ENCODE results near the gene ELAVL1. TPM values are rescaled to one million over a fixed set of nuclear protein-coding genes. Genes with fewer than 3 reads are reported as not detected.
A peak's percentile ranks its signal among the peaks of the same experiment; 100 is the strongest.
"Not testable (repeated sequence)": the region's sequence is repeated elsewhere in the genome, so short reads cannot be mapped to it uniquely, and the experiment has no call there.

The ELAVL1 gene
- polyA plus RNA-seq, 3 donors: 75.1 to 92.8 (median 81.6) TPM

- no peak for DNase-seq (ENCODE audit: low read depth in 3 of 3, low spot score in 2 of 3)
Observed at GRCh38 chr19:7926021-7926726, 79.3 kb downstream of the ELAVL1 start, which contains the start of gene CTXN1. Gene CTXN1 (minus strand): TSS chr19:7926135. CDS start chr19:7925538, 597 bp downstream.

GRCh38 chr19:7925171-7925851, 80.1 kb downstream of the ELAVL1 start:
- DNase-seq (ENCODE audit: low read depth in 3 of 3, low spot score in 2 of 3): peak; percentile 61 to 72 (median 70)

GRCh38 chr19:7924651-7925170, 80.7 kb downstream of the ELAVL1 start:
- DNase-seq (ENCODE audit: low read depth in 3 of 3, low spot score in 2 of 3): no peak

GRCh38 chr19:7924241-7924640, 81.2 kb downstream of the ELAVL1 start:
- no peak for DNase-seq (ENCODE audit: low read depth in 3 of 3, low spot score in 2 of 3)

- no peak for DNase-seq (ENCODE audit: low read depth in 3 of 3, low spot score in 2 of 3)
Observed at GRCh38 chr19:7923295-7924191, 81.9 kb downstream of the ELAVL1 start.

- DNase-seq (ENCODE audit: low read depth in 3 of 3, low spot score in 2 of 3): no peak
Observed at GRCh38 chr19:7922836-7923195, 82.6 kb downstream of the ELAVL1 start.

- no peak for DNase-seq (ENCODE audit: low read depth in 3 of 3, low spot score in 2 of 3)
Observed at GRCh38 chr19:7921967-7922835, 83.2 kb downstream of the ELAVL1 start.

DNA sequence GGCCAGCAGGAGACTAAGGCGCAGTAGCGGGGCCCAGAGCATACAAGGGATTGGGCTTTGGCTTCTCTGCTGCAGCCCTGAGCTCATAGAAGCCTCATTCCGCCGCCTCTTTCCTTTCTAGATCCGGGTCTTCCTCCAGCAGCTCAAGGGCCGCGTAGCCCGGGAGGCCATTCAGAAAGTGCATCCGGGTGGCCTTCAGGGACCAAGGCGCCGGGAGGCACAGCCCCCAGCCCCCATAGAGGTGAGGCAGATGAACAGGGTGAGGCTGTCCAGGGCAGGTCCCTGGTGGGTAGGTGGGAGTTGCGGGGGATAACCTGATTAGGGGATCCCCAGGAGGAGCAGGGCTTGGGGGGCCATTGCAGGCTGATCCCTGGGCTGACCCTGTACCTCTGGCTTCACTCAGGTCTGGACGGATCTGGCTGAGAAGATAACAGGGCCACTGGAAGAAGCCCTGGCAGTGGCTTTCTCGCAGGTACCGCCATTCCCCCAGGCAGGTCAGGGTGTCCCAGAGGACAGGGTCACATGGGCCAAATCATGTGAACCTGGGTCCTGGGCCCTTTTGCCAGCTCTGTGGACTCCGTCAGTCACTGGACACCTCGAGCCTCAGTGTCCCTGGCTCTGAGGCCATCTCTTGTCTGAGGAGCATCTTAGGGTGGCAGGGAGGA, 84.0 kb downstream of the ELAVL1 start:
- no peak for DNase-seq (ENCODE audit: low read depth in 3 of 3, low spot score in 2 of 3)

DNA sequence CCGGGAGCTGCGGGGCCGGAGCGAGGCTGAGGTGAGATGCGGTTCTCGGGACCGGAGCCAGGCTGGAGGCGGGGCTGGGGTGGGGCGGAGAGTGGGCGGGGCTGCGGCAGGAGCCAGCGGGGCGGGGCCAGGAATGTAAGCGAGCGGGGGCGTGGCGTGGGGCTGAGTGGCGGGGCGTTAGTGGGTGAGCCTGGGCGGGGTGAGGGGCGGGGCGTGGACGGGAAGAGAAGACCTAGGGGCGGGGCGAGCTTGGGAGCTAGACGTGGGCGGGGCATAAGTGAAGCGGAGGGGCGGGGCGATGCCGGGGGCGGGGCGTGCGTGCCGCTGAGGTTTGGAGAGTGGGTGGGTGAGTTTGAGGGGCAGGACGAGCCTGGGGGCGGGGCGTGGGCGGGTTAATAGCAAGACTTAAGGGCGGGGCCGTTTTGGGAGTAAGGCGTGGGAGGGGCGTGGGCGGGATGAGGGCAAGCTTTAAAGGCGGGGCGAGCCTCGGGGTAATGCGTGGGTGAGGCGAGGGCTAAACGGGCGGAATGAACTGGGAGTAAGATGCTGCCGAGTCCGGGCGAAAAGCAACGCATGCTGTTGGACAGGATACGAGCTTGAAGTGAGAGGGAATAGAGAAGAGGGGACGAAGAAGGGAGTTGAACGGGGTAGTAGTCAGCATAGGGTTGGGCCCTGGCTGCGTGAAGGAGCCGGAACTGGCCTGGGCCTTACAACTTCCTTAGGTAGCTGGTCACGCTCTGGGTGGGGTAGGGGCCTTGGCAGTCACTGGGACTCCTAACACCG, 84.7 kb downstream of the ELAVL1 start:
- DNase-seq (ENCODE audit: low read depth in 3 of 3, low spot score in 2 of 3): peak; percentile 64 to 90 (median 90)

DNA sequence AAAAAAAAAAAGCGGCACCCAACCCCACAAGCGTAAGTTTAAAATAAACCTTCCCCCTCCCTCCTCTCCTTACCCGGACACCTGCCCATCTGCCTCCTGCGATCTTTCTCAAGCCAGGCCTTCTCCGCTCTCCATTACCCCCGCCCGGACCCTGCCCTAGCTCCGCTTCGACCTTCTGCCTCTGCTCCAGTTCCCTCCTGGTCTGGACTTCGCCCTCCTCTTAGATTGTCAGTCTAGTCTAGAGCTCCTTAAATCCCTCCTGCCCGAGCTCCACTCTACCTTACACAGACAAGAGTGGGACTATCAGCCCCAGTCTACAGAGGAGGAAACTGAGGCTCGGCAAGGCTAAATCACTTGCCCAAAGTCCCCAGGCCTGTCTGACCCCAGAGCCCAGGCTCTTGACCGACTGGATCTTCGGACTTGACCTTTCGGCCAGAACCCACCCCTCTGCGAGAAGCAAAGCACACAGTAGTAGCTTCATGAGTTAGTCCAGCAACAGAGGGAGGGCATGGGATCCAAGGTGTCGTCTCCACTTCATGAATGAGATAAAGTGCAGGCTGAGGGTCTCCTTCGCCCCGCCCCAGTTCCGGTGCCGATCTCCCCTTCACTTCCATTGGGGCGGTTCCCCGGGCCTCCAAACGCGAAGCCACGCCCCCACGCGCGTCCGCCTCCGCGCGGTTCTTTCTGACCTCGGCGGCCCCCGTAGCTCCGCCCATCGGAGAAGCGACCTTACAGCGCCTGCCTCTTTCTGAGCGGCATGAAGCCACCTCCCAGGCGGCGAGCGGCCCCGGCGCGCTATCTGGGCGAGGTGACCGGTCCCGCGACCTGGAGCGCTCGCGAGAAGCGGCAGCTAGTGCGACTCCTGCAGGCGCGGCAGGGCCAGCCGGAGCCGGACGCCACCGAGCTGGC, 85.6 kb downstream of the ELAVL1 start, which contains the start of gene SNAPC2:
TSS of gene SNAPC2 (plus strand) at position 729 of the 909 bp plus-strand sequence. CDS start at position 758, 29 bp downstream.
- peak; percentile 84 to 90 (median 88) for DNase-seq (ENCODE audit: low read depth in 3 of 3, low spot score in 2 of 3)

DNA sequence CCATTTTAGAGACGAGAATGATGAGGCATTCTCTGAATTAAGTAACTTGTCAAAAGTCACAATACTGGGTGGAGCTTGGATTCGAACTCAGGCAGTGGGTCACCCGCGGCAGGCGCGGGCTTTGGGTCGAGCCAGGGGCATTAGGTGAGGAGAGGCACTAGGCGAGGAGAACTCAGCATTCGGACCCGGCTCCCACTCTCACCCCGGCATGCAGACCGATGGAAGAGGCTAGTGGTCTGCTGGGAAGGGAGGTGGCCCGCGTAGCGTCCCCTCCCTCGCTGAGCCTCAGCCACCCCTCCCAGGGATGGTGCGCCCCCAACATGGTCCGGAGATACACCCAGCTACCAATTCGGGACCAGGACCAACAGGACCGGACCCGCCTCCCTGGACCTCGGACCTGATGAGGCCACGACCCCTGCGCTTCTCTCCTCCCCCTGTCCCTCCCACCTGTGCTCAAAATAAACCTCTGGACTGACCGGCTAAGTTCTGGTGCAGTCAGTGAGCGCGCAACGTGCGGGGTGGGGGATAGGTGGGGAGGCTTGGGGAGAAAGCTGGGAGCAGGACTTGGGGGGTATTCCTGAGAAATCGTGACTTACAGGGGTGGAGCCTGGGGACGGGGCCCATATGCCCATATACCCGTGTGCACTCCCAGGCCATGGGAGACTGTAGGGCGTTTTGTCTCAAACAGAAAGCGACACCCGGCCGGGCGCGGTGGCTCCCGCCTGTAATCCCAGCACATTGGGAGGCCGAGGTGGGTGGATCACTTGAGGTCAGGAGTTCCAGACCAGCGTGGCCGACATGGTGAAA, 86.6 kb downstream of the ELAVL1 start:
- no peak for DNase-seq (ENCODE audit: low read depth in 3 of 3, low spot score in 2 of 3)

- not testable (repeated sequence) for DNase-seq (ENCODE audit: low read depth in 3 of 3, low spot score in 2 of 3)
Observed at GRCh38 chr19:7918062-7918614, 87.3 kb downstream of the ELAVL1 start.

DNA sequence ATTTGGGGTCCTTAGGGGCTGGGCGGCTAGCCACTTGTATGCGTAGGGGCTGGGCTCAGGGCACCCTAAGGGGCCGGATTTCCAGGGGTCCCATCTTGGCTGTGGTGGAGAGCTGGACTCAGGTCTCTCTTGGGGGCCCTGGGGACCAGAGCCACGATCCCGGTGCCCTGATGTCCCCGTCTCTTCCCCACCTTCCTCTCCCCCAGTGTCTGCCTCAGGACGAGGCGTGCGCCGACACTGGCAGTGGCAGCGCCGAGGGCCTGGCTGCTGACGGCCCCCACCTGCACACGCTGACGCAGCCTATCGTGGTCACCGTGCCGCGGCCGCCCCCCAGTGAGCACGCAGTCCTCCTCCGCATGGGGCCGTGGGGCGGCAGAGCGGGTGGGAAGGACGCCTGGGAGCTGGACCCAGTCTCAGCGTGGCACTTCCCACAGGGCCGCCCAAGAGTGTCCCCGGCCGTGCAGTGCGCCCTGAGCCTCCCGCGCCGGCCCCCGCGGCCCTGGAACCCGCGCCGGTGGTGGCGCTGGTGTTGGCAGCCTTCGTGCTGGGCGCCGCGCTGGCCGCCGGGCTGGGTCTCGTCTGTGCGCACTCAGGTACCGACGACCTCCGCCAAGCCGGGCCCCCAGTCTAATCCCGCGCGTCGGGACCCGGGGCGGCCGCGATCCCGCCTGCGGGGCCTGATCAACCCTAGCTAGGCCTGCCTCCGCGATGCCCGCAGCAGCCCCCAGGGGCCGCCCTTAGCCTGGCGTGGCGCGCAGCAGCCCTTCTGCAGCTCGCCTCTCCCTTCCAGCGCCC, 88.0 kb downstream of the ELAVL1 start:
- DNase-seq (ENCODE audit: low read depth in 3 of 3, low spot score in 2 of 3): no peak

GRCh38 chr19:7916955-7917266, 88.5 kb downstream of the ELAVL1 start:
- DNase-seq (ENCODE audit: low read depth in 3 of 3, low spot score in 2 of 3): no peak

DNA sequence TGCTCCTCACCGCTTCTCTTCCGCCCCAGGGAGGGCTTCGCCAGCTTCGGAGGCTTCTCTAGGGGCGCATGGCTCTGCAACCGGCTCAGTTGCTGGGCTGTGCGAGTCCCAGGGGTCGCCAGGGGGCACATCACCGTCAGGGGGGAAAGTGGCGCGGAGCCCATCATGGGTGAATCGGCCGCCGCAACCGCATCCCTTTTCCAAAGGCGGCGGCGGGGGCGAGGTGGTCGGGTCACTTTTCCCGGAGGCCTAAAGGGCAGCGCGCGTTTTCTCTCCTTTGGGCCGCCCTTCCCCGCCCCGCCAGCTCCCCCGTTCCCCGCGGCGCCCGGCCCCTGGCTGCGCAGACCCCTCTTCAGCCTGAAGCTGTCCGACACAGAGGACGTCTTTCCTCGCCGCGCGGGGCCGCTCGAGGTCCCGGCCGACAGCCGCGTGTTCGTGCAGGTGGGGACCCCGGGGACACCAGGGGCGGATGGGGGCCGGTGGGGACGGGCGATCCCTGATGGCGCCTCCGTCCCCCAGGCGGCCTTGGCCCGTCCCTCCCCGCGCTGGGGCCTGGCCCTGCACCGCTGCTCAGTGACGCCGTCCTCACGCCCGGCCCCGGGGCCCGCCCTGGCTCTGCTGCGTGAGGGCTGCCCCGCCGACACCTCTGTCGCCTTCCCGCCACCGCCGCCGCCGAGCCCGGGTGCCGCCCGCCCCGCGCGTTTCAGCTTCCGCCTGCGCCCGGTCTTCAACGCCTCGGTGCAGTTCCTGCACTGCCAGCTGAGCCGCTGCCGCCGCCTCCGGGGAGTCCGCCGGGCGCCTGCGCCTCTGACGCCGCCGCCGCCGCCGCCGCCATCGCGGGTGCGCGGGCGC, 89.1 kb downstream of the ELAVL1 start:
- DNase-seq (ENCODE audit: low read depth in 3 of 3, low spot score in 2 of 3): no peak

All from right renal cortex interstitium (tissue), 3 donors.